Transverse colon (tissue), 4 donors: ENCODE data around the gene CDCA5. TPM values are rescaled to one million over a fixed set of nuclear protein-coding genes. Genes with fewer than 3 reads are reported as not detected.

Experiments
- DNase-seq: peaks from one replicate; pipeline ENCODE4 v3.0.0-alpha.2; 2019
- H3K27ac ChIP-seq, 4 donors: fragments of 200-600 bp; sonication (generic); 2 replicates each; pipeline ENCODE4 v1.5.1; 2016 to 2018; ENCODE audit warnings: inconsistent platforms in 4 of 4
- H3K27me3 ChIP-seq: fragments of 200-600 bp; sonication (generic); 2 replicates; pipeline ENCODE4 v1.5.1; 2017; ENCODE audit warnings: inconsistent platforms
- H3K36me3 ChIP-seq, 4 donors: fragments of 200-600 bp; sonication (generic); 2 replicates each; pipeline ENCODE4 v1.5.1; 2017 to 2019; ENCODE audit warnings: inconsistent platforms in 4 of 4
- H3K4me1 ChIP-seq, 4 donors: fragments of 200-600 bp; sonication (generic); 2 replicates each; pipeline ENCODE4 v1.5.1; 2017 to 2020; ENCODE audit warnings: inconsistent platforms in 4 of 4
- H3K4me3 ChIP-seq, 4 donors: fragments of 200-600 bp; sonication (generic); 1 replicate in 1 of 4; 2 replicates in 3 of 4; pipeline versions ENCODE4 v1.5.1 to v1.6.1; 2017 to 2019; ENCODE audit warnings: inconsistent platforms in 4 of 4
- H3K9me3 ChIP-seq, 2 donors: fragments of 200-600 bp; sonication (generic); 2 replicates each; pipeline ENCODE4 v1.5.1; 2017 to 2019; ENCODE audit warnings: inconsistent platforms in 2 of 2
- EP300 ChIP-seq: sonication (generic); formaldehyde crosslinking; IDR thresholded peaks from one replicate; pipeline ENCODE4 v1.6.1; 2017; ENCODE audit warnings: antibody characterized with exemption, low read depth
- POLR2A ChIP-seq: fragments of 450-650 bp; IDR thresholded peaks from one replicate; pipeline ENCODE4 v1.6.1; 2016; ENCODE audit warnings: antibody characterized with exemption, mild to moderate bottlenecking, moderate library complexity
- POLR2AphosphoS5 ChIP-seq, 3 donors: sonication (generic); formaldehyde crosslinking; IDR thresholded peaks; one replicate each; pipeline ENCODE4 v1.6.1; 2016; ENCODE audit warnings: antibody characterized with exemption in 3 of 3
- WGBS, 2 donors: methylation state at CpG; one replicate each; pipeline ENCODE4 v1.1.5; 2018; ENCODE audit warnings: low coverage in 1 of 2; 5-methylcytosine and 5-hydroxymethylcytosine counted together
- in situ Hi-C, 4 donors: fragments of 200-750 bp; cut with MboI; loops; one replicate each; pipeline versions ENCODE4 v1.15.0 to v1.15.1; 2017; ENCODE audit warnings: low sequenced_read_pairs in 3 of 4, low pct_ligation_motif_present in 1 of 4, low pct_unique_long_range_greater_than_20kb in 1 of 4
- intact Hi-C: fragments of 100-400 bp; cut with DNase I; formaldehyde crosslinking; loops from one replicate; pipeline ENCODE4 v1.15.1; 2023; ENCODE audit warnings: low total_unique reads
- total RNA-seq, 4 donors: library from RNA; depleted of rRNA; stranded (reverse); fragments of >200 nt; gene quantifications; one replicate each; pipeline ENCODE4 v1.1.0, GENCODE V29; 2016
- TF ChIP-seq, protein P1 (sequence below), 5 experiments: fragments of 200-600 bp in 3 of 5; fragments of 450-650 bp in 2 of 5; sonication (generic) in 3 of 5; IDR thresholded peaks; 1 replicate in 2 of 5; 2 replicates in 3 of 5; pipeline ENCODE4 v1.5.1; 2016 to 2017; ENCODE audit warnings: antibody characterized with exemption in 5 of 5, inconsistent platforms in 3 of 5, mild to moderate bottlenecking in 2 of 5, moderate library complexity in 1 of 5

CDCA5 gene
- total RNA-seq, 4 donors from 2014 or later = 1.9 to 2.6 (median 2.5) TPM; not detected in 1

- TF ChIP-seq, protein P1, sequence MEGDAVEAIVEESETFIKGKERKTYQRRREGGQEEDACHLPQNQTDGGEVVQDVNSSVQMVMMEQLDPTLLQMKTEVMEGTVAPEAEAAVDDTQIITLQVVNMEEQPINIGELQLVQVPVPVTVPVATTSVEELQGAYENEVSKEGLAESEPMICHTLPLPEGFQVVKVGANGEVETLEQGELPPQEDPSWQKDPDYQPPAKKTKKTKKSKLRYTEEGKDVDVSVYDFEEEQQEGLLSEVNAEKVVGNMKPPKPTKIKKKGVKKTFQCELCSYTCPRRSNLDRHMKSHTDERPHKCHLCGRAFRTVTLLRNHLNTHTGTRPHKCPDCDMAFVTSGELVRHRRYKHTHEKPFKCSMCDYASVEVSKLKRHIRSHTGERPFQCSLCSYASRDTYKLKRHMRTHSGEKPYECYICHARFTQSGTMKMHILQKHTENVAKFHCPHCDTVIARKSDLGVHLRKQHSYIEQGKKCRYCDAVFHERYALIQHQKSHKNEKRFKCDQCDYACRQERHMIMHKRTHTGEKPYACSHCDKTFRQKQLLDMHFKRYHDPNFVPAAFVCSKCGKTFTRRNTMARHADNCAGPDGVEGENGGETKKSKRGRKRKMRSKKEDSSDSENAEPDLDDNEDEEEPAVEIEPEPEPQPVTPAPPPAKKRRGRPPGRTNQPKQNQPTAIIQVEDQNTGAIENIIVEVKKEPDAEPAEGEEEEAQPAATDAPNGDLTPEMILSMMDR (IDR thresholded peaks at IDR 0.05) = no peak
- TF ChIP-seq EP300 (no peak), POLR2A (no peak), POLR2AphosphoS5 (IDR thresholded peaks at IDR 0.05) (no peak)
- H3K4me1 ChIP-seq = peaks cover 0 to 7% (median 0%) of the 10 kb centered on the region in 4 donors
- 82 to 87% methylated on average over 4 to 6 of the region's 6 CpGs for WGBS, 2 donors
- in situ Hi-C loops (no loop called here), intact Hi-C loops (no loop called here)
- H3K27me3 ChIP-seq = no peaks in the 10 kb centered on the region
- H3K9me3 ChIP-seq = no peaks in the 10 kb centered on the region
- H3K27ac ChIP-seq = no peak overlapping the region
- H3K36me3 ChIP-seq = no peaks in the 10 kb centered on the region
- no peak overlapping the region for H3K4me3 ChIP-seq
- no peak for DNase-seq
Observed at GRCh38 chr11:65056999-65057398, 26.8 kb downstream of the CDCA5 start.

- in situ Hi-C loops = no loop called here
- no peak for DNase-seq
- Histone ChIP-seq H3K4me1 (peaks cover 0 to 7% (median 0%) of the 10 kb centered on the region in 4 donors), H3K27me3 (no peaks in the 10 kb centered on the region), H3K4me3 (no peak overlapping the region), H3K9me3 (no peaks in the 10 kb centered on the region), H3K27ac (no peak overlapping the region), H3K36me3 (no peaks in the 10 kb centered on the region)
- TF ChIP-seq POLR2A = no peak
- no peak for TF ChIP-seq POLR2AphosphoS5 (IDR thresholded peaks at IDR 0.05)
- TF ChIP-seq, protein P1 (IDR thresholded peaks at IDR 0.05) = no peak
- no peak for TF ChIP-seq EP300
- WGBS, 2 donors = 78 to 82% methylated on average over 1 of the region's 1 CpG
- intact Hi-C loops = no loop called here
Observed at GRCh38 chr11:65055538-65055937, 28.3 kb downstream of the CDCA5 start.

GRCh38 chr11:65053827-65054508 is 29.9 kb downstream of the CDCA5 start:
- no peak overlapping the region for H3K27ac ChIP-seq
- in situ Hi-C loops = no loop called here
- H3K4me3 ChIP-seq = no peak overlapping the region

GRCh38 chr11:65051398-65051858 is 32.4 kb downstream of the CDCA5 start:
- H3K36me3 ChIP-seq = no peaks in the 10 kb centered on the region
- H3K27me3 ChIP-seq = no peaks in the 10 kb centered on the region
- intact Hi-C loops = no loop called here
- H3K27ac ChIP-seq = no peak overlapping the region
- WGBS, 2 donors = 52 to 76% methylated on average over 2 to 9 of the region's 9 CpGs
- DNase-seq = no peak
- no peak for TF ChIP-seq POLR2AphosphoS5 (IDR thresholded peaks at IDR 0.05)
- TF ChIP-seq, protein P1 (IDR thresholded peaks at IDR 0.05) = no peak
- in situ Hi-C loops = no loop called here
- no peak overlapping the region for H3K4me3 ChIP-seq
- peaks cover 0 to 13% (median 6%) of the 10 kb centered on the region in 4 donors for H3K4me1 ChIP-seq
- no peaks in the 10 kb centered on the region for H3K9me3 ChIP-seq

More at GRCh38 chr11:65053827-65054508, 29.9 kb downstream of the CDCA5 start:
- no peaks in the 10 kb centered on the region for H3K27me3 ChIP-seq
- 40 to 43% methylated on average over 2 to 8 of the region's 8 CpGs for WGBS, 2 donors
- no peak for DNase-seq
- intact Hi-C loops = no loop called here
- H3K9me3 ChIP-seq = no peaks in the 10 kb centered on the region
- no peaks in the 10 kb centered on the region for H3K36me3 ChIP-seq
- peaks cover 0 to 3% (median 0%) of the 10 kb centered on the region in 4 donors for H3K4me1 ChIP-seq
- TF ChIP-seq POLR2AphosphoS5 (IDR thresholded peaks at IDR 0.05) (no peak), EP300 (no peak), POLR2A (no peak)
- TF ChIP-seq, protein P1 (IDR thresholded peaks at IDR 0.05) = no peak
